ENCODE measurements around the gene PDLIM5.
"Not testable (repeated sequence)": the region's sequence is repeated elsewhere in the genome, so short reads cannot be mapped to it uniquely, and the experiment has no call there.

Gene PDLIM5

GRCh38 chr4:94533405-94534223, 81.9 kb downstream of the PDLIM5 start:
- no peak for DNase-seq

- DNase-seq: no peak
Measured at GRCh38 chr4:94534401-94535312, 82.9 kb downstream of the PDLIM5 start.

- DNase-seq: no peak
Measured at GRCh38 chr4:94536049-94536448, 84.3 kb downstream of the PDLIM5 start.

- DNase-seq: no peak
Measured at GRCh38 chr4:94536649-94537469, 85.1 kb downstream of the PDLIM5 start.

- DNase-seq: no peak
Measured at GRCh38 chr4:94537921-94538628, 86.3 kb downstream of the PDLIM5 start.

- no peak for DNase-seq
Measured at GRCh38 chr4:94540476-94540875, 88.7 kb downstream of the PDLIM5 start.

- DNase-seq: no peak
Measured at GRCh38 chr4:94544811-94545210, 93.1 kb downstream of the PDLIM5 start.

- no peak for DNase-seq
Measured at GRCh38 chr4:94545296-94545695, 93.6 kb downstream of the PDLIM5 start.

GRCh38 chr4:94546949-94547348, 95.2 kb downstream of the PDLIM5 start:
- DNase-seq: no peak

GRCh38 chr4:94548571-94548970, 96.8 kb downstream of the PDLIM5 start:
- DNase-seq: no peak

GRCh38 chr4:94550352-94550751, 98.6 kb downstream of the PDLIM5 start:
- DNase-seq: no peak

GRCh38 chr4:94550851-94551250, 99.1 kb downstream of the PDLIM5 start:
- DNase-seq: no peak

GRCh38 chr4:94551643-94552564, 100.2 kb downstream of the PDLIM5 start:
- no peak for DNase-seq

GRCh38 chr4:94556047-94556446, 104.3 kb downstream of the PDLIM5 start:
- DNase-seq: not testable (repeated sequence)

GRCh38 chr4:94557632-94558031, 105.9 kb downstream of the PDLIM5 start:
- not testable (repeated sequence) for DNase-seq

- no peak for DNase-seq
Measured at GRCh38 chr4:94558392-94558904, 106.7 kb downstream of the PDLIM5 start.

GRCh38 chr4:94559351-94559806, 107.6 kb downstream of the PDLIM5 start:
- no peak for DNase-seq

GRCh38 chr4:94561249-94562024, 109.7 kb downstream of the PDLIM5 start:
- DNase-seq: no peak

GRCh38 chr4:94562285-94562684, 110.5 kb downstream of the PDLIM5 start:
- no peak for DNase-seq

- DNase-seq: no peak
Measured at GRCh38 chr4:94564252-94564651, 112.5 kb downstream of the PDLIM5 start.
